GM18508 (cell line): Measurements from ENCODE around the gene U2AF2.

Experiments
- ATAC-seq: cut with Tn5 transposase; IDR thresholded peaks from one replicate; pipeline ENCODE4 v1.9.1; 2021; ENCODE audit warnings: moderate number of reproducible peaks; ENCODE audit not compliant: insufficient read depth, unreplicated experiment

The U2AF2 gene

DNA sequence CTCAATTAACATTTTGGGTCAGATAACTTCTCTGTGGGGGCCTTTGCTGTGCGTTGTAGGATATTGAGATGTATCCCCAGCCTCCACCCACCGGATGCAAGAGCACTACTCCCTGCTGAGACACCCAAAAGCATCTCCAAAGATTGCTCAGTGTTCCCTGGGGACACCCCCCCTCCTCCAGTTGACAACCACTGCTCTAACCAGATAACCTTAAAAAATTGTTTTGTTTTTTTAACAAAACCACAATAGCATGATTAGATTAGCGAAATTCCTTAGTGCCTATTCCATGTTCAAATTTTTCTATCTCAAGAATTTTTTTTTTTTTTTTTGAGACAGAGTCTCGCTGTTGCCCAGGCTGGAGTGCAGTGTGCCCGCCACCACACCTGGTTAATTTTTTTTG is 17.6 kb downstream of the U2AF2 start:
- no peak for ATAC-seq

DNA sequence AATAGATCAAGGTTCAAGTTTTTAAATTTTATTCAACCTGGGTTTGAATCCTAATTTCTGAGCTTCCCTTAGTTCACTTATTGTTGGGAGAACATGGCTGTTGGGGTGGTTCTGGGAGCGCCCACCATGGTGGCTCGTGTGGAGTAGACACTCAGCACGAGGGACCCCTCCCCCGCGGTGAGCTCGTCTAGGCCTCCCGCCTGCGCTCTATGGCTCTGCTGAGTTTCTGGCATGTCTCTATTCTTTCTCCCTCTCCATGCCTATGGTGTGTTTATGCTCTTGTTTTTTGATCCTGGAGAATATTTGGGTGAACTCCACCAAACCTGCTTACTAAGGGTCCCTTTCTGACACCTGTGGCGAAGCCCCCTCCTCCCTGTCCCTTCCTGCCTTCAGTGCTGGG is 18.6 kb downstream of the U2AF2 start:
- ATAC-seq, result no peak

DNA sequence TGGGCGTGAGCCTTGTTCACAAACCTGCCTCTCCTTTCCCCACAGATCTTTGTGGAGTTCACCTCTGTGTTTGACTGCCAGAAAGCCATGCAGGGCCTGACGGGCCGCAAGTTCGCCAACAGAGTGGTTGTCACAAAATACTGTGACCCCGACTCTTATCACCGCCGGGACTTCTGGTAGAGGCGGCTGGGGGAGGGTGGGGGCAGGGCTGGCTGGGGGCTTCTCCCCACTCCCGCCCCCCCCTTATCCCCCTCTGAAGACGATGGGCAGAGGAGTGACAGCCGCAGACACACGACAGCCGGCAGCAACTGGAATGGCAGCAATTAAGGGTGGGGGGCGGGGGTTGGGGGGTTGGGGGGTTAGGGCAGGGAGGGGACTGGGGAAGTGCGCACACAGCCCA is 19.1 kb downstream of the U2AF2 start:
- no peak for ATAC-seq

DNA sequence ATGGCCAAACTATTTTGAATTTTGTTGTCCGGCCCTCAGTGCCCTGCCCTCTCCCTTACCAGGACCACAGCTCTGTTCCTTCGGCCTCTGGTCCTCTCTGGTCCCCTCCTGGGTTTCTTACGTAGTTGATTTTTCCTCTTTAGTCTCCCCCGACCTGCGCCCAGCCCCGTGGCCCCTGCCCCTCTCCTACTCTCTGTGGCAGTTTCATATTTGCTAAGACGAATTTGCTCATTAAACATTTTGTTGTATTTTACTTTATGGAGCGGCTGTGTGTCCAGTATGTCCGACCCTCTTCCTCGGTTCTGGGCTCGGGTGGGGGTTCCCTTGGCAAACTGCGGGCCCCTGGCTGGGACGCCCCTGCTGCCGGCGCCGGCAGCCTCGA is 19.6 kb downstream of the U2AF2 start:
- no peak for ATAC-seq

DNA sequence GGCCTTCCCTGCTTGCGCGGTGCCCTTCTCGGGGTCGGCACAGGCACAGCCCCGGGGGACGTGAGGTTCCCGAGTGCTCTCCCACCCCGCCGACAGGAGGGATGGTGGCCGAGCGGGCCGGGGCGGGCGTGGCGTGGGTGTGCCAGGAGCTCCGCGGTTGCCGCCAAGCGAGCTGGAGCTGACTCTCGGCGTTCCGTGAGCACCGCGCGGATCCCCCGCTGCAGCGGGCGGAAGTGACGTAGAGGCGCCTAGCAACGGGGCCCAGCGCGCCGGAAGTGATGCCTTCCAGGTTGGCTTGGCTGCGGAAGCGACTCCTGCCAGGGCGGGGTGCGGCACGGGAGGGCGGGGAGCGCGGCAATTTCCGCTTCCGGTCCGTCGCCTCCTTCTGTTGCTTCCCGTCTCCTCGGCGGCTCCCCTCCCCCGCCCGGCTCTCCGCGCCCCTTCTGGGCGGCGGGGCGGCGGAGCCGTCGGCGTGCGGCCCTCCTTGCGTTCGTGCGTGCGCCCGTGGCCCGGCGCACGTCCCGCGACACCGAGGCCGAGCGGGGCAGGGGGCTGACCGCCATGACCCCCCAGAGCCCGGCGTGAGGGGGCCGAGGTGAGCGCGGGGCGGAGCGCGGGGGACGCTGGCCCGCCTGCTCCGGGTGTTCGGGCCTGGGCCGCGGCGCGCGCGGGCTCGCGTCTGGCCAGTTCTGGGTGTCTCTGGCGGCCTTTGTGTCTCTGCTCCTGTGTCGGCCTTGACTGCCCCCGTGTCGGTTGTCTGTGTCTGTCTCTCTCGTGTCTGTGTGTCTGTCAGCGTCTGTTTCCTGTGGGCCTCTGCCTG is 20.2 kb downstream of the U2AF2 start, which contains the start of gene EPN1:
Gene EPN1, plus strand, starts transcription at position 386 of the 820 bp plus-strand sequence. CDS start 3,402 bp downstream, outside the sequence.
- ATAC-seq, result peak; percentile 35

DNA sequence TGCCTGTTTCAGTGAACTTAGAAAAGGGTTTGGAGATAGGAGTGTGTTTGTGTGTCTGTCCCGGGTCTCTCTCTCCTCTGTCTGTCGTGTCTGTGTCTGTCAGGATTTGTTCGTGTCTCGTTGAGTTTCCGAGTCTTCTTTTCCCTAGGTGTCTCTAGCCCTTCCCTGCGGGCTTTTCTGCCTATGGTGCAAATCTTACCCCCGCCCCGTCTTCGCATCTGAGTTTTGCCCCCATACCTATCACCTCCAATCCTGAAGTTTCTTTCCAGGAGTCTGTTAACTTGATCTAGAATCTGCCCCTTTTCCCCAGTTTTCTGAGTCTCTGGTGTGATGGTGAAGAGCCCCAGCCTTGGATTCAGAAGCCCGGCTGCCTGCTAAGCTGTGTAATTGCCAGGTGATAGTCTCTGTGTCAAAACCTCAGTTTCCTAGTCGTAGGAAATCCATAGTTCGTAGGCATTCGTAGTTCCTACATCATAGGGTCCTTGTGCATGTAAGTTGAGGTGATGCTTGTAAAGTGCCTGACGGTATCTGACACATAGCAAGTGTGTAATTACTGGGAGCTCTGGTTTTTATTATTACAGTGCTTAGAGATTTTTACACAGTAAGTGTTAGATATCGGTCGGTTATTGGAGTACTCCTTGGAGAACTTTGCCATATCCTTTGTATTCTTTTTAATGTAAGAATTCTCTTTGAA is 21.0 kb downstream of the U2AF2 start:
- no peak for ATAC-seq

DNA sequence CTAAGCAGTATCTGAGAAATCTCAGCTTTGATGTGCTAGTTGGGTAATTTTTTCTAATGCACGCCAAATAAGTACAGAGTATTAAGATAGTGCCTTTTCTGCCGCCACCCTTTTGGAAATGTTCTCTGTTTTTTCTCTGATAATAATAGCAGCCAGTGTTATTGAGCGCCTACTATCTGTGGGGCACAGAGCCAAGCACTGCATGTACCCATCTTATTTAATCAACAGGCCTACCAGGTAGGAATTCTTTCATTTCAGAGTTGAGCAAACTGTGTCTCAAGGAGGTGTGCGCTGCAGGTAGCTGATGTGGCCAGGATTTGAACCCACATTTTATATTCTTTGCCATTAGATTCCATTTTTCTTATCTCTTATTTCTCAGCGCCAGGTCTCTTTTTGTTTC is 21.5 kb downstream of the U2AF2 start:
- no peak for ATAC-seq

DNA sequence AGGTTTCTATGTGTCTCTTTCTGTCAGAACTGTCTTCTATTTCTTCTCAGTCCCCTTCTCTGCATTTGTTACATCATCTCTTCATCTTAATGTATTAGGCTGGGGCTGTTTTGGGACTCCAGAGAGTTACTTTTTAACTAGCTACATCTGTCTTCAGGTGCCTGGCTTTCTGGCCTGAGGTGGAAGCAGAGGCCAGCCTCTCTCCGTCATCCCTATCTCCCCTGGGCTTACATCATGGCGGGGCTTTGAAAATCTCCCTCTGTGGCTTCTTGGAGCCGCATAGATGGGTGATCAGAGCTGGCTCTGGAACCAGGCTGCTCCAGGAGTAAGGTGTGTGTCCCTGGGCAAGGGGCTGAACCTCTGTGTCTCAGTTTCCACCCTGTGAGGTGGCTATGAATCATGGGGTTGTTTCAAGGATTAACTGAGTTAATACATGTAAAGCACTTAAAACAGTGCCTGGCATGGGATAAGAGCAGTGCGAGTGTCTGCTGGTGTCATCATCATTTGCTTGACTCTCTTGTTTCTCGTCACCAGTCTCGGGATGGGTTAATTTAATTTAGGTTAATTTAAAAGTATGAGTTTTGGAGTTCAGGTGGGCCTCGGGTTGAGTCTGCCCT is 22.2 kb downstream of the U2AF2 start:
- ATAC-seq, result no peak

DNA sequence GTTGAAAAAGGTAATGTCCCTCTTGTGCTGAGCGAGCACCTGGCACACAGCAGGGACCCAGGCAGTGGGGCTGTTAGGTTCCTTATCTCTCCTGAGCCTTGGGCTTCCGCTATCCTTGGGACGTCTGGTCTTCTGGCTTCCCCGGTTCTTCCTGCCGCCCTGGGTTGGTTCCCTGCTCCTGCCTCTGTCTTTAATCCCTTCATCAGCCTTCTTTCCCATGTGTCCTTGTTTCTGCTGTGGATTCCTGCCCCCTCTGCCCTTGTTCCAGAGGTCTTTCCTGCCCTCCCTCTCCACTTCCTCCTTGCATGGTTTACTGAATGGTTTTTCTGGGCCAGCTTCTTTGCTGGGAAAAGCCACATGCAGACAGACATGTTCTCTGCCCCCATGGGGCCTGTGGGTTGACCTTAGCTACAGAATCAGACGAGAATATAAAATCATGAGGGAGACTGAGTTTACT is 22.8 kb downstream of the U2AF2 start:
- no peak for ATAC-seq

DNA sequence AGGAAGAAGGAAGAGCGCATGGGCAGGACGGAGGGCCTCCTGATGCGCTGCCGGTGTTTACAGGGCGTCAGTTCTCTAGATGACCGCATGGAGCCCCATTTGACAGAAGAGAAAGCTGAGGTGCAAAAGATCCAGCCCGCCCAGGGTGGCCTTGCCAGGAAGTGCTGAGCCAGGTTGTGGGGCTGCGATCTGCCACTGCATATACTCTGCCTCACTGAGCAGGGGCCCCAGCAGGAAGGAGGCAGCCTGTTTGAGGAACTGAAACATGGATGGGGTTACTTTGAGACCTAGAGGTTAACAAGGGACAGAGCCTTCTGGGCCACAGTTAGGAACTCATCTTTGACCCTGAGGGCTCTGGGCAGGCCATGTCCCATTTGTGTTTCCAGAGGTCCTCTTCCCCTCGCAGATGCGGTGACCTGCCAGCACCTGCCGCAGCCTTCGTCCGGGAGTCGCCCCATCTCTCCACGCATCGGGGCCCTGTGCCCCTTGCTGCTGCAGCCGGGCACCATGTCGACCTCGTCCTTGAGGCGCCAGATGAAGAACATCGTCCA is 23.4 kb downstream of the U2AF2 start:
- peak; percentile 52 for ATAC-seq

DNA sequence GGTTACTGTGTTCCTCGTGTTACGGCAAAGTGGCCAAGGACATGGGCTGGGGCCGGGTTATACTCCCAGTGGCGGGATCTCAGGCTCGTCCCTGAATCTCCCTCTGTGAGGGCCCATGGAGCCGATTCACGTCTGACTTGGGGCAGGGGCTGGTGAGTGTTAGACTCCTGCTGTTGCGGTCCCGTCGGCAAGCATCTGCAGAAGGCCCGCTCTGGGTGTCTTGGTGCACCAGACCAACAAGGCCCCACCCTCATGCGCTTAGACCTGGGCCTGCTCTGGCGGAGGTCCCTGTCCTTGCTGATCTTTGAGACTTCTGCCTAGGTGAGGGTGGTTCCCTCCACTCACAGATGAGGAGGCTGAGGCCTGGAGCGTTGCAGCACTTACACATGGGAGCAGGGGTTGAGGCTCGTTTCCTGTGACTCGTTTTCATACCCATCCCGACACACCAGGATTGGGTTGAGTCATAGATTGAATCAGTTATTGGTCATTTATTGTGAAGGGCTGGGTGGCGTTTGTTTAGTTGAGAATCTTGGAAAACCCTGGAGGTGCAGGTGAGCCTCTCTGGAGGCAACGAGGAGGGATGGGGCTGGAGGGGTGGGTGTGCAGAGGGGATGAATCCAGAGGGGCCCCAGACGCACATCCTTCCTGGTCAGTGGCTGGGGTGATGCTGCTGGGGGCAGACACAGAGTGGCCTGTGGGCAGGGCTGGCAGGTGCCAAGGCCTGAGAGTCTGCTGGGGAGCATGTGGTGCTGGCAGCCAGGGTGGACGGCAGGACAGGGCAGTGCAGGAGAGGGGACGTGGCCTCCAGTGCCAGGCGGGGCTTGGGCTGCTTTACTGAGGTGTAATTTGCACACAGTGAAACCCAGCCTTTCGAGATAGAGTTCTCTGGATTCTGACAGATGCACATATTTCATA is 24.8 kb downstream of the U2AF2 start:
- no peak for ATAC-seq

DNA sequence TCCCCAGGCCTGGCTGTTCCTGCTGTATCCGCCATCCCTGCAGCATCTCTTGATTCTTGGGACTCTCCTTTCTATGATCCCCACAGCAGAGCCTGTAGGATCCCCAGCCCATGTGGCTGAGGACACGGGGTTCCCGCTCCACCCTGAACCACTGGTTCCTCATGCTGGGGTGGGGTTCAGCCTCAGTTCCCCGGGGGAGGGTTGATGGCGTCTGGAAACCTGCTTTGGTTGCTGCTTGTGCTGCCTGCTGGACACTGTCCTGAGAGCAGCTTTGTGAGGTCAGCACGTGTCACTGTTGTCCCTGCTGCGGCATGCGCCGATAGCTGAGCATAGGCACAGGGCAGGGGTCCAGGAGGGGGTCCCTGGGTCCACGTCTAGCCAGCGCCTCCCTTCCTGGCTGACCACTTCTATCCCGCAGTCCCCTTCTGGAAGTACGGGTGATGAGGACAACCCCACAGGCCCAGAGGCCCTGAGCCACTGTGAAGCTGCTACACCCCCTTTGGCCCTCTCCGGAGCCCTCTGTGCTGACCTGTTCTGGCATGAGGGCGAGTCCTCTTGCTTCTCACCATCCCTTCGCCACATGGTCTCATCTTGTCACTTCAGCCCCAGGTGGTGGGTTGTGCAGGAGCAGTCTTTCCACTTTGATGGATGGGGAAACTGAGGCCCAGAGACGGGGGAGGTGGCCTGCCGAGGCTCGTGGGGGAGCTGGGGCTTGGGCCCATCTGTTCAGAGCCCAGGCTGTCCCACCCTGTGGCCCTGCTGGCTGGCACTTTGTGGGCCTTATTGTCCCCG is 25.7 kb downstream of the U2AF2 start:
- no peak for ATAC-seq

DNA sequence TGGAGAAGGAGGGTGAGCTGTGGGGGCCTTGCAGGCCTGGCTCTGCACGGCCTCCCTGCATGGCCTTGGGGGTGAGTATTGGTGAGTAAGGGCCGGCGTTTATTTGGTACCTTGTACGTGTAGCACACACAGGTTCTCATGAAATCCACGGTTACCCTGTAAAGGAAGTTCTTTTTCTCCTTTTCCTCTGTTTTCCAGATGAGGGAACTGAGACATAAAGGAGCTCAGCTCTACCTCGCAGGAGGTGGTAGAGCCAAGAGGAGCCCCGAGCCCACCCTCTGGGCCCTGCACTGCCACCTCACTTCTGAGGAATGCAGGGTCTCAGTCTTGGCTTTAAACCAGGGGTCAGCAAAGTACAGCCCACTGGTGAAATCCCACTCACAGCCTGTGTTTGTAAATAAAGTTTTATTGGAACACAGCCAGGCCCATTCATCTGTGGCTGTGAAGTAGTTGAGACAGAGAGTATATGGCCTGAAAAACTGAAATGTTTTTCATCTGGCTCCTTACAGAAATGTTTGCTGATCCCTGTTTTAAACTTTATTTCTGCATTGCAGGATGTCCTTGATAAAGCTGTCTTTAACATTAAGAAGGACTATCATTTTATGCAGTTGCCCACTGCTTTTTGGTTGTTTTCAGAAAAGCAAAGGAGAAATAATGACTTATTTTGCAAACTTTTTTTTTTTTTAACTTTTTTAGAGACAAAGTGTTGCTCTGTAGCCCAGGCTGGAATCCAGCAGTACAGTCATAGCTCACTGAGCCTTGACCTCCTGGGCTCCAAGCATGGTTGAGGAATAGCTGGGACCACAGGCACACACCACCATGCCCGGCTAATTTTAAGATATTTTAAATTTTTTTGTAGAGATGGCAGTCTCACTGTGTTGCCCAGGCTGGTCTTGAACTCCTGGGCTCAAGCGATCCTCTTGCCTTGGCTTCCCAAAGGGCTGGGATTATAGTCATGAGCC is 26.6 kb downstream of the U2AF2 start:
- ATAC-seq, result no peak

DNA sequence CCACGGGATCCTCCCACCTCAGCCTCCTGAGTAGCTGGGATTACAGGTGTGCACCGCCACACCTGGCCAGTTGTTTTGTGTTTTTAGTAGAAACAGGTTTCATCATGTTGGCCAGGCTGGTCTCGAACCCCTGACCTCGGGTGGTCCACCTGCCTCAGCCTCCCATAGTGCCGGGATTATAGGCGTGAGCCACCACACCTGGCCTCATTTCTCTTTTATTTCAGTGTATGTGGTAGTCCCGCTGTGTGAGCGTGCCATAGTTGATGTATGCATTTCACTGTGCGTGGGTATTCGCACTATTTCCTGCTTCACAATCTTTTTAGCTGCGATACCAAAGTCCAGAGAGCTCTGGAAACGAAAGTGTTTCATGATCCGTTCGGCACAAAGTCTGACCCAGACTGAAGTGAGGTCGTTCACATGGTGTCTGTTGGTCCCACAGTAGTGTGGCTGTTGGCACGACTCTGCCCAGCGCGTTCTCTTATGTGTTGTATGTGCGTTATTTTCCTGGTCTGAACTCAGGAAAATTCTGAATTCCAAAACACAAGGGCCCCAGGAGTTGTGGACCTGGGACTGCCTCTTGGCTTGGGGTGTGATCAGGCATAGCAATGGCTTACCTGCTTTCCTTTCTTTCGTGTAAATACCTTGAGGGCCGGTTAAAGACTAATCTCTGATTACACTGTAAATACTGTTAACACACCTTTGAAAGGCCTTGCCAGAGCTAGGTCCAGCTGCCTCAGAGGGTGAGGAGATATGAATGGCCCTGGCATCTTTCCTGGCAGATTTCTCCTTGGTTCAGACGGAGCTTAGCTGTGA is 28.8 kb downstream of the U2AF2 start:
- ATAC-seq, result no peak

DNA sequence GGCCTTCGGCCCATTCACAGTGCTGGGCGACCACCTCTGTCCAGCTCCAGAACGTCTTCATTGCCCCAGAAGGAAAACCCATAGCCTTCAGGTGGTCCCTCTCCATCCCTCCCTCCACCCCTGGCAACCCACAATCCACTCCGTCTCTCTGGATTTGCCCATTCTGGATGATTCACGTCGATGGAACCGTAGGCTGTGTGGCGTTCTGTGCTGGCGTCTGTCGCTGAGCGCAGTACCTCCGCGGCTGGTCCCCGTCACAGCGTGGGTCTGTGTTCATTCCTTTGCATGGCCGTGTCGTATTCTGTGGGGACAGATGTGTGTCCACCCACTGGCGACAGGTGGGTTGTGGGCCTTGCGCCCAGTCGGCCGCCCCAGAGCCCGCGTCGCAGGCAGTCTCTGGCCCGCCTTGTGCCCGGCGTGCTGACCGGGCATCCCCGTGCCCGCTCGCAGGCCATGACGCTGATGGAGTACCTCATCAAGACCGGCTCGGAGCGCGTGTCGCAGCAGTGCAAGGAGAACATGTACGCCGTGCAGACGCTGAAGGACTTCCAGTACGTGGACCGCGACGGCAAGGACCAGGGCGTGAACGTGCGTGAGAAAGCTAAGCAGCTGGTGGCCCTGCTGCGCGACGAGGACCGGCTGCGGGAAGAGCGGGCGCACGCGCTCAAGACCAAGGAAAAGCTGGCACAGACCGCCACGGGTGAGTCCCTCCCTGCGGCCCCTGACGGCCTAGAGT is 30.3 kb downstream of the U2AF2 start:
- no peak for ATAC-seq

DNA sequence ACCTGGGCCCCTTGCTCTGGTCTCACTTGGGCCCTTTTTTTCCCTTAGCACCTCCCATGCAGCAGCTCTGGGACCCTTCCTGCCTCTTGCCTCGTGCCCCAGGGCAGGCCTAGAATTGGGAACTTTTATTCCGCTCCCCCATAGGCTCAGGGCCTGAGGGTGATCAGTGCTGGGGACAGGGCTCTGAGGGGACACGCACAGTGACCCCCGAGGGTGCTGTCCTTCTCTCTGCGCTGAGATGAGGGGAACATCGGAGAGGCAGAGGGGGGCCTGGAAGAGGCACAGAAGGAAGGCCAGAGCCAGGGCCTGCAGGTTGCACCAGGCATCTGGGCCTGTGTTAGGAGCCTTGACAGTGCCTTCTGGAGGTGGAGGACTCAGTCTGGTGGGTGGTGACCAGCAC is 30.9 kb downstream of the U2AF2 start:
- ATAC-seq, result no peak
